Right kidney (tissue), 9 donors: ENCODE results near the gene USP17L15.
"Not testable (repeated sequence)": the region's sequence is repeated elsewhere in the genome, so short reads cannot be mapped to it uniquely, and the experiment has no call there.

Experiments
- DNase-seq: peaks from one replicate; pipeline ENCODE4 v3.0.0-alpha.2; 2016
- long read RNA-seq, 8 donors: transcript quantifications; one replicate each; lab custom pipeline, GENCODE V29; 2026

USP17L15 gene
- long read RNA-seq, donor 1 = 0 reads
- long read RNA-seq, donor 2 = 0 reads
- long read RNA-seq, donor 3 = 0 reads
- long read RNA-seq, donor 4, partial matches to known transcripts = 0 of 1 reads
- long read RNA-seq, donor 4, other reads (novel, unspliced or antisense) = 0 of 1 reads
- long read RNA-seq, donor 5 = 0 reads
- long read RNA-seq, donor 6 = 0 reads
- long read RNA-seq, donor 7 = 0 reads
- long read RNA-seq, donor 8 = 0 reads

- not testable (repeated sequence) for DNase-seq
Observed at GRCh38 chr4:9234085-9234484, at the start of gene USP17L15. Gene USP17L15 (plus strand): TSS chr4:9234385. CDS start chr4:9234385, 0 bp downstream.

- DNase-seq = not testable (repeated sequence)
Observed at GRCh38 chr4:9210357-9210756, 23.8 kb upstream of the USP17L15 start, which contains the start of gene USP17L10. Gene USP17L10 (plus strand): TSS chr4:9210657. CDS start chr4:9210657, 0 bp downstream.

- not testable (repeated sequence) for DNase-seq
Observed at GRCh38 chr4:9214701-9215100, 19.5 kb upstream of the USP17L15 start.

- not testable (repeated sequence) for DNase-seq
Observed at GRCh38 chr4:9215105-9215504, 19.1 kb upstream of the USP17L15 start, which contains the start of gene USP17L11. Gene USP17L11 (plus strand): TSS chr4:9215405. CDS start chr4:9215405, 0 bp downstream.

GRCh38 chr4:9219852-9220251, 14.3 kb upstream of the USP17L15 start, which contains the start of gene USP17L12:
Gene USP17L12 (plus strand): TSS chr4:9220152. CDS start chr4:9220152, 0 bp downstream.
- DNase-seq = not testable (repeated sequence)

GRCh38 chr4:9224596-9224995, 9.6 kb upstream of the USP17L15 start, which contains the start of gene USP17L13:
Gene USP17L13 (plus strand): TSS chr4:9224896. CDS start chr4:9224896, 0 bp downstream.
- not testable (repeated sequence) for DNase-seq

GRCh38 chr4:9230249-9230648, 3.9 kb upstream of the USP17L15 start:
- DNase-seq = not testable (repeated sequence)

- not testable (repeated sequence) for DNase-seq
Observed at GRCh38 chr4:9238461-9238860, 4.3 kb downstream of the USP17L15 start.

- not testable (repeated sequence) for DNase-seq
Observed at GRCh38 chr4:9243579-9243978, 9.4 kb downstream of the USP17L15 start, which contains the start of gene USP17L17. Gene USP17L17 (plus strand): TSS chr4:9243879. CDS start chr4:9243879, 0 bp downstream.

GRCh38 chr4:9247953-9248680, 13.9 kb downstream of the USP17L15 start, which contains the start of gene USP17L18:
Gene USP17L18 (plus strand): TSS chr4:9248630. CDS start chr4:9248630, 0 bp downstream.
- DNase-seq = not testable (repeated sequence)

GRCh38 chr4:9253078-9253477, 18.9 kb downstream of the USP17L15 start, which contains the start of gene USP17L19:
Gene USP17L19 (plus strand): TSS chr4:9253378. CDS start chr4:9253378, 0 bp downstream.
- not testable (repeated sequence) for DNase-seq

- not testable (repeated sequence) for DNase-seq
Observed at GRCh38 chr4:9257824-9258223, 23.6 kb downstream of the USP17L15 start, which contains the start of gene USP17L20. Gene USP17L20 (plus strand): TSS chr4:9258124. CDS start chr4:9258124, 0 bp downstream.

- DNase-seq = not testable (repeated sequence)
Observed at GRCh38 chr4:9262572-9262971, 28.4 kb downstream of the USP17L15 start, which contains the start of gene USP17L21. Gene USP17L21 (plus strand): TSS chr4:9262872. CDS start chr4:9262872, 0 bp downstream.

GRCh38 chr4:9267319-9267718, 33.1 kb downstream of the USP17L15 start, which contains the start of gene USP17L22:
Gene USP17L22 (plus strand): TSS chr4:9267619. CDS start chr4:9267619, 0 bp downstream.
- DNase-seq = not testable (repeated sequence)

- not testable (repeated sequence) for DNase-seq
Observed at GRCh38 chr4:9271719-9272118, 37.5 kb downstream of the USP17L15 start.
